ENCODE results near the gene DTWD2. TPM values are rescaled to one million over a fixed set of nuclear protein-coding genes. Genes with fewer than 3 reads are reported as not detected.
"Not testable (repeated sequence)": the region's sequence is repeated elsewhere in the genome, so short reads cannot be mapped to it uniquely, and the experiment has no call there.

The DTWD2 gene
- total RNA-seq, 2 donors from 2014 or later = 8.4 to 10.5 TPM

DNA sequence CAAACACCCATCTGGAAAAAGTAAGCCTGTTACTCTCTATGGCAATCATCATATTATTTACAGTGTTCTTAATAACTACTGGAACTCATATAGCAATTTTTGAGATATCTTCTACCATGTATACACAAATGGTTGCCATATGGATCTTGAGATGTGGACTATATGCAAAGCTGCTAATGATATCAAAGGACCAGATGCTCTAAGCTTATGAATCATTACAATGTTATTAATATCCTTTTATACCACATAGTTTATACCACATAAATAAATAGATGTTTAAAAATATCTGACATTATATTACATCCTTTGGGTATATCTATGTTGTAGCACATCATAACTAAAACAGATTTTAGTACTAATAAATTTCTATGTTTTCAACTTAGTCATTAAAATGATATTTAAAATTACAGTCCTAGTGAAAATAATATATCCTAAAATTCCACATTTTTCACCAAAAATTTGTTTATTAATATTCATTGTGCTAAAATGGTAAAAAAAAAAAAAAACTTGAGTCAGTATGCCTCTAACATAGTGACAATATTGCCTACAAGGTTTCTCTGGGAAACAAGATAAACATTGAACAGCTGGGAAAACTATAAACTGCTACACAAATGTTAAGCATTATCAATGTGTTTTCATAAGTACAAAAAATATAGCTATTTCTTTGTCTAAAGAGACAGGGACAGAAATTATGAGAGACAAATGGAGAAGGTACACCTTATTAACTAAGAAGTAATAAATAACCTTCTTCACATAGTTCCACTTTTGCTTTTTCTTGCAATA, 85.5 kb downstream of the DTWD2 start:
- DNase-seq (no peak), ATAC-seq (no peak)
- intact Hi-C loops (cut with DNase I) = no loop called here

DNA sequence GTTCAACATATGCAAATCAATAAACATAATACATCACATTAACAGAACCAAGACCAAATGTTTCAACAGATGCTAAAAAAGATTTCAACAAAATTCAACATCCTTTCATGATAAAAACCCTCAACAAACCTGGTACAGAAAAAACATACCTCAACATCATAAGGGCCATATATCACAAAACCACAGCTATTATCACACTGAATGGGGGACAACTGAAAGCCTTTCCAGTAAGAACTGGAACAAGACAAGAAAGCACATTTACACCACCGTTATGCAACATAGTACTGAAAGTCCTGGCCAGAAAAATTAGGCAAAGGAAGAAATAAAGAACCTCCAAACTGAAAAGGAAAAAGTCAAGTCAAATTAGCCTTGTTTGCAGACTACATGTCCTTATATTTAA, 93.6 kb downstream of the DTWD2 start:
- DNase-seq (no peak), ATAC-seq (no peak)
- intact Hi-C loops (cut with DNase I) = no loop called here

DNA sequence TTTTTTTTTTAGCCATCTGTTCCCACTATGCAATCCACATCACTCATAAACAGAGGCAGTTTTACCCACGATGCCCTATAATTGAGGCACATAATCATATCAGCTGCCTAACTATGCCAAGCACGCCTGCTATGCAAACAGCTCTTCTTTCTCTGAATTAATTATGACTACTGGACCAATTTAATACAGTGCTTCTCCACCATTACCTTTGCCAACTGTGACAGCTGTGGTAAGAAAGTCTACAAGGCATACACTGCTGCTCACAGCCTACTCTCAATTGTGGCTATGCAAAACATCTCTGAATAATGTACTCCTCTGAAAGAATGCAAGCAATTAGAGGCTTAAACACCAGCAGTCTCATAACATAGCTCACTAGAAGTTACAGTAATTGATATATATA, 97.1 kb downstream of the DTWD2 start:
- peak; percentile 33 to 73 for ATAC-seq
- intact Hi-C loops (cut with DNase I) = no loop called here

DNA sequence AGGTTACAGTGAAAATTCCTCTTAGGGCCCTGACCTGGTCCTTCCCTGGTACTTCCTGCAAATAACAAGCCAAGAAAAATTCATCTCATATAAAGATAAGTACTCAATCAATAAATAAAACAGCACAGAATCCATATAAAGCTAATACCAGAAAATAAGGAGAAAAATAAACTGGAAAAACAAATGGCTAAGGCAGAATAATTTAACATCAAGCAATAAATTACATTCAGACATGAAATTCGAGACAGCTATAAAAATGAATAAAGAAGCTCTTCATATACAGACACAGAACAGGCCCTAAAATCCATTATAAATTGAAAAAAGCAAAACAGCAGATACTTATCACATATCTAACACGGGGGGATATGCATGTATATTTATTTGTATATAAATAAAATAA, 99.2 kb downstream of the DTWD2 start:
- intact Hi-C loops (cut with DNase I) = no loop called here
- no peak for ATAC-seq
- DNase-seq = no peak

More for the DNA sequence above, 97.1 kb downstream of the DTWD2 start:
- DNase-seq = no peak

DNA sequence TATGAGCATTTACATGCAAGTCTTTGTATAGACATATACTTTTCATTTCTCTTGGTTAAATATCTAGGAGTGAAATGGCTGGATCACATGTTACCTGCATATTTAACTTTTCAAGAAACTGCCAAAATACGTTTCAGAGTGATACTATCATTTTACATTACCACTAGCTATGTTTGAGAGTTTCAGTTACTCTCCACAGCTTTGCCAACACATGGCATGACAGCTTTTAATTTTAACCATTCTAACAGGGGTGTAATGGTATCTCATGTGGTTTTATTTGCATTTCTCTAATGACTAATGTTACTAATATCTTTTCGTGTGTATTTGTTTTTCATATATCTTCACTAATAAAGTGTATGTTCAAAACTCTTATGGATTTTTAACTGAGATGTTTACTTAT, 99.8 kb downstream of the DTWD2 start:
- DNase-seq (no peak), ATAC-seq (no peak)
- intact Hi-C loops (cut with DNase I) = no loop called here

DNA sequence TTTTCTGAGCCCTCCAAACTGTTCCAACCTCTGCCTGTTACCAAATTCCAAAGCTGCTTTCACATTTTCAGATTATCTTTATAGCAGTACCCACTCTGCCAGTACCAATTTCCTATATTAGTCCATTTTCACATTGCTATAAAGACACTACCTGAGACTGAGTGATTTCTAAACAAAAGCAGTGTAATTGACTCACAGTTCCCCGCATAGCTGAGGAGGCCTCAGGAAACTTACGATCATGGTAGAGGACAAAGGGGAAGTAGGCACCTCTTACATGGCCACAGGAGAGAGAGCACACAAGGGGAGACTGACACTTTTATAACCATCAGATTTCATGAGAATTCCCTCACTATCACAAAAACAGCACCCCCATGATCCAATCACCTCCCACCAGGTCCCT, 105.0 kb downstream of the DTWD2 start:
- ATAC-seq (no peak), DNase-seq (no peak)
- intact Hi-C loops (cut with DNase I) = no loop called here

DNA sequence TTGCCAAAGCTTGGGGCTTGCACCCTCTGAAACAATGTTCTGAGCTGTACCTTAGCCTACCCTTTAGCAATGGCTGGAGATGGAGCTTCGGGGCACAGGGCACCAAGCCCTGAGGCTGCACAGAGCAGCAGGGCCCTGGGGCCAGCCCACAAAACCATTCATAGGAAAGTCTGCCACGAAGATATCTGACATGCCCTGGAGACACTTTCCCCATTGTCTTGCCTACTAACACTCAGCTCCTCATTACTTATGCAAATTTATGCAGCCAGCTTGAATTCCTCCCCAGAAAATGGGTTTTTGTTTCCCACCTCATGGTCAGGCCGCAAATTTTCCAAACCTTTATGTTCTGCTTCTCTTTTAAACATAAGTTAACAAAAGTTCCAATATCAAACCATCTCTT, 105.7 kb downstream of the DTWD2 start:
- ATAC-seq (no peak), DNase-seq (no peak)
- intact Hi-C loops (cut with DNase I) = no loop called here

DNA sequence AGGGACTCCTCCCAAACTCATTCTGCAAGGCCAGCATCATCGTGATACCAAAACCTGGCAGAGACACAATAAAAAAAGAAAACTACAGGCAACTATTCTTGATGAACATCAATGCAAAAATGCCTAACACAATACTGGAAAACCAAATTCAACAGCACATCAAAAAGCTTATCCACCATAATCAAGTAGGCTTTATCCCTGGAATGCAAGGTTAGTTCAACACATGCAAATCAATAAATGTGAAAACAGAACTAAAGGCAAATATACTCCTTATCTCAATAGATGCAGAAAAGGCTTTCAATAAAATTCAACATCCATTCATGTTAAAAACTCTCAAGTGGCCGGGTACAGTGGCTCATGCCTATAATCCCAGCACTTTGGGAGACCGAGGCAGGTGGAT, 111.5 kb downstream of the DTWD2 start:
- DNase-seq; ATAC-seq; intact Hi-C loops (cut with DNase I): not testable (repeated sequence)

DNA sequence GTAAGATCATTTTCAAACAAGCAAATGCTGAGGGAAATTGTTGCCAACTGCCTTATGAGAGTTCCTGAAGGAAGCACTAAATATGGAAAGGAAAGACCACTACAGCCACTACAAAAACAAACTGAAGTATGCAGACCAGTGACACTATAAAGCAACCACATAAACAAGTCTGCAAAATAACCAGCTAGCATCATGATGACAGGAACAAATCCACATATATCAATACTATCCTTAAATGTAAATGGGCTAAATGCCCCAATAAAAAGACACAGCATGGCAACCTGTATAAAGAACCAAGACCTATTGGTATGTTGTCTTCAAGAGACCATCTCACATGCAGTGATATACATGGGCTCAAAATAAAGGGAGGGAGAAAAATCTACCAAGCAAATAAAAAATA, 113.2 kb downstream of the DTWD2 start:
- intact Hi-C loops (cut with DNase I) = no loop called here
- DNase-seq = no peak
- no peak for ATAC-seq

DNA sequence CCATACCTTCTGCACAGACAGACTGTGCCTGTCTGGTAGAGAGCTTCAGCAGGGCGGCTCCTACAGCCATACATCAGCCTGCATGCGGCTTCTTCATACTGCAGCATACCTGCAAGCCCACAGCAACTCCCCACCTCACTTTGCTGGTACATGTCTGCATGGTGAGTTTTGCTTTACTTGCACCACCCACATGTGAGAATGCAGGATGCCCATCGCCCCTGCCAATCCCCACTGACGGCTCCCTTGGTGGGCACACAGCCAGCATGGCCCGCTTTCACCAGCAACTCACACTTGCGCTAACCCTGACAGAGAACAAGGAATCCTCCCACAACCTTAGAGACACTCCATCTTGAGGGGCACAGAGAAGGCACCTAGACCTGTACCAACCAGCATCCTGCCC, 114.9 kb downstream of the DTWD2 start:
- intact Hi-C loops (cut with DNase I) = no loop called here
- ATAC-seq (no peak), DNase-seq (no peak)

DNA sequence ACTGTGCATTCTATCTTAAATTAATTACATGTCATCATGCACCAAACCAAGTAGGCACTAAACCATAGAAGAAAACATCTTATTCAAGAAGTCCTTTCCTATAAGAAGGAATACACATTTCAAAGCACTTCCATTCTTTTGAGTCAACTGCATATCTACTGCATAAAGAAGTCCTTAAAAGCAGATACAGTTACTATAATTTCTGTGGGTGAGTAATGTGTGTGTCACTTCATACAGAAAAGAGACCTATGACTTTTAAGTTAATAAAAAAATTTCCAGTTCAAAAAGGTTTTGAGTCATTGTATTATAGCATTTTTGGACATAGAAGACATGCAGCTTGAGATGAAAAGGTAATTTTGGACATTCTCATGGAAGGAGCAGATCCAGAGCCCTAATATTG, 125.0 kb downstream of the DTWD2 start:
- ATAC-seq (no peak), DNase-seq (no peak)
- intact Hi-C loops (cut with DNase I) = no loop called here

DNA sequence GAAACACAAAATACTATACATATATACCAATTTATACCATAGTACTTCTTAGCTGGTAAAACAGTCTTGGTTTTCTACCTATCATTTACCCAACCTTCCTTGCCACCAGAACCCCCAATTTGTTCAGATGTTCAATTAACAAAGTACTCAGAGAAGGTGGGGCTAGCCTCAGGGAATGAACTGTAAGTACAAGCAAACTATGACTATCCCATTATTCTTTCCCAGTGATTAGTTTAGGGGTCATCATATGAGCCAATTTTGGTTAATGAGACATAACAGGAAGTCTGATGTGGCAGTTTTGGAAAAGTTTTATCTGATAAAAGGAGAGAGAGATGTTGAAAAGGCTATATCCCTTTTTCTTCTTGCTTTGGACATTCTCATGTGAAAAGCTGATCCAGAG, 125.8 kb downstream of the DTWD2 start:
- ATAC-seq (no peak), DNase-seq (no peak)
- intact Hi-C loops (cut with DNase I) = no loop called here

DNA sequence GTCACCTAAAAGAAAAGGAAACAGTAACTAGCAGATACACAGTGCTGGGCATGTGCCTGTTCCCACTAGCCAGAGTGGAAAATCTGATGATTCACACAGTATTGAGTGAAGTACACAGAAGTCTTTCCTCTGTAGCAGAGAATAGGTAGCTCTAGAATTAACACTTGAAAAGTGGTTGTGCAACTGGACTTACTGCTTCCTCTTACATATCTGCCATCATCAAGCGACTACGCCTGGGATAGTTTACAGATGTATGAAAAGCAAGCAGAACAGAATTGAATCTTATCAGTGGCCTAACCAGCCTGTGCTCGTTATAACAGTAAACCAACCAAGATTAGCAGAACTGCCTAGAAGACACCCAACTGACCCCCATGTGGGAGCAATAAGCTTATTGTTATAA, 130.6 kb downstream of the DTWD2 start:
- no peak for DNase-seq
- intact Hi-C loops (cut with DNase I) = no loop called here
- ATAC-seq = no peak

DNA sequence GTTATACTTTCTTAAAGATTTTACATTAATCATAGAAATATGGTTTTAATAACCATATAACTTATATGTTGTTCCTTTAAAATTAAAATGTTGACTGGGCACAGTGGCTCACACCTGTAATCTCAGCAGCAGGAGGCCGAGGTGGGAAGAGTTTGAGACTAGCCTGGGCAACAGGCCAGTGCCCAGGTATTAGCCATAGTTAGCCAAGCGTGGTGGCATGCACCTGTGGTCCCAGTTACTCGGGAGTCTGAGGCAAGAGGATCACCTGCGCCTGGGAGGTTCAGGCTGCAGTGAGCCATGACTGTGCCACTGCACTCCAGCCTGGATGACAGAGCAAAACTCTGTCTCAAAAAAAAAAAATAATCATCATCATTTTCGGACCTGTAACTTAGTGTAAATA, 133.5 kb downstream of the DTWD2 start:
- DNase-seq (no peak), ATAC-seq (no peak)
- intact Hi-C loops (cut with DNase I) = no loop called here

DNA sequence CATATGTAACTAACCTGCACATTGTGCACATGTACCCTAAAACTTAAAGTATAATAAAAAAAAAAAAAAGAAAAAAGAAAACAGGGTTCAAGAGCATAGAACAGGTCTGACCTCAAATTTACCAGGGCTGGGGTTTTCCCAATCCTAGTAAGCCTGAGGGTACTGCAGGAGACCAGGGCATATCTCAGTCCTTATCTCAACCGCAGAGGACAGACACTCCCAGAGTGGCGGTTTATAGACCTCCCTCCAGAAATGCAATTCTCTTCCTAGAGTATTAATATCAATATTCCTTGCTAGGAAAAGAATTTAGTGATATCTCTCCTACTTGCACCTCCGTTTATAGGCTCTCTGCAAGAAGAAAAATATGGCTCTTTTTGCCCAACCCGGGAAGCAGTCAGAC, 136.6 kb downstream of the DTWD2 start:
- ATAC-seq; DNase-seq; intact Hi-C loops (cut with DNase I): not testable (repeated sequence)

DNA sequence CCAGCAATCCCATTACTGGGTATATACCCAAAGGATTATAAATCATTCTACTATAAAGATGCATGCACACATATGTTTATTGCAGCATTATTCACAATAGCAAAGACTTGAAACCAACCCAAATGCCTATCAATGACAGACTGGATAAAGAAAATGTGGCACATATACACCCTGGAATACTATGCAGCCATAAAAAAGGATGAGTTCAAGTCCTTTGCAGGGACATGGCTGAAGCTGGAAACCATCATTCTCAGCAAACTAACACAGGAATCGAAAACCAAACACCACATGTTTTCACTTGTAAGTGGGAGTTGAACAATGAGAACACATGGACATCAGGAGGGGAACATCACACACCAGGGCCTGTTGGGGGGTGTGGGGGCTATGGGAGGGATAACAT, 138.8 kb downstream of the DTWD2 start:
- ATAC-seq; DNase-seq; intact Hi-C loops (cut with DNase I): not testable (repeated sequence)

DNA sequence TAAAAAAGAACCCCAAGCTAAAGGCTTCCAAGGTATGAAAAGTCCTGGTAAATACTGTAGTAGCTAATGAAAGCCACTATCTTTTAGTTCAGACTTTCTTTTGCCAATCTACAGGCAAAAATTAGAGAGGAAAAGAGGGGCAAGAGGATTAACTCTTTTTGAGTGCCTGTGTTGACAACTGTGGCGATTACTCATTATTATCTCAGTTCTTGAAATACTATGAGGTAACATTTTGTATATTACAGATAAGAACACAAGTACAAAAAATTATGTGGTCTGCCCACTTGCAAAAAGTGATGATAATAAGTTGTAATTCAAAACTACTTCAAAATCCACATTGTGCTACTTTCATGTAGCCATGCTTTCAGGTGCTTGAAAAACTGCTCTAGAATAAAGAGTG, 144.0 kb downstream of the DTWD2 start:
- intact Hi-C loops (cut with DNase I) = no loop called here
- DNase-seq (no peak), ATAC-seq (peak in 1 of 2 donors; percentile 38)

DNA sequence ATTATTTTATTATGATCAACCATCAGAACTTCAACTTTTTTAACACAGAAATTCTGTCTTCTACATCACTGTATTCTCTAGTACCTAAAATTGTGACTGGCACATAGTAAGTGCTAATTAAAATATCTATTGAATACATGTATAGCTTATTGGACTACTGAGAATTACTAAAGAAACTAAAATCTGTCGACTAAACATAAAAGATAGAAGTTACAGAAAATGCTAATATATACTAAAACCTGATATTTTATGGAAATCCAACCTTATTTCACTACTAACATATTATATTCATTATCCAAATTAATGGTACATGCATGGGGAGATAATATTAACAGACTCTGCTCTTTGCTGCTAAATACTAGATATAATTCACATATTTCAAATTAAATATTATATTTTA, 153.6 kb downstream of the DTWD2 start:
- intact Hi-C loops (cut with DNase I) = no loop called here
- ATAC-seq (no peak), DNase-seq (no peak)

DNA sequence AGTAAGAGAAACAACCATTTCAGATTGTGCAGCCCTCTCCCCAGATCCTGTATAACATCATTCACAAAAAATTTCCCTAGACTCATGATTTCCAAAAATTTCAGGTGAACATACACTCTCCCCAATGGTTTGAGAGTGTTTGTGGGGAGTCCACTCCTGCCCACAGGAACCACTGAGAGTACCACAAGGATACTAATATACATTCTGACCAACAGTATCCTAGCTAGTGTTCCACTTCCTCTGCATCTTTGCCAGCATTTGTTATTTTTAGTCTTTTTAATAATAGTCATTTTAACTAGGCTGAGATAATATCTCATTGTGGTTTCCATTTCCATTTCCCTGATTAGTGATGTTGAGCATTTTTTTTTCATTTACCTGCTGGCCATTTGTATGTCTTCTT, 155.4 kb downstream of the DTWD2 start:
- no peak for ATAC-seq
- intact Hi-C loops (cut with DNase I) = no loop called here

DNA sequence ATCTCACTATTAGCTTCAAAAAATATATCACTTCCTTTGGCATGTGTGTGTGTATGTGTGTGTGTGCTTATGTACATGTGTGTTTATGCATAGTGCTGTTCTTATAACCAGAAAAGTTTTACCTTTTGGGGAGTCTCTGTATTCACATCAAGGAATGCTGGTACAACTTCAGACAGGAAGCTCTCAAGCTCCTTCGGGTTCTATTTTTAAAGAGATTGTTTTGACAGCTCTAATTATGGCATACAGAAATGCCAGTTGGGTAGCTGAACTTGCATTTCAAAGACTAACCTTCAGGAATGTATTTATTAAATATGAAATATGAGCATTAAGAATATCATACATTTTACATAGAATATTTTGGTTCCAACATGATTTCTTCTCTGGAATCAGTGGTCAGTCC, 163.1 kb downstream of the DTWD2 start:
- no peak for DNase-seq
- ATAC-seq = no peak
- intact Hi-C loops (cut with DNase I) = no loop called here

More for the DNA sequence above, 155.4 kb downstream of the DTWD2 start:
- DNase-seq = no peak

DNA sequence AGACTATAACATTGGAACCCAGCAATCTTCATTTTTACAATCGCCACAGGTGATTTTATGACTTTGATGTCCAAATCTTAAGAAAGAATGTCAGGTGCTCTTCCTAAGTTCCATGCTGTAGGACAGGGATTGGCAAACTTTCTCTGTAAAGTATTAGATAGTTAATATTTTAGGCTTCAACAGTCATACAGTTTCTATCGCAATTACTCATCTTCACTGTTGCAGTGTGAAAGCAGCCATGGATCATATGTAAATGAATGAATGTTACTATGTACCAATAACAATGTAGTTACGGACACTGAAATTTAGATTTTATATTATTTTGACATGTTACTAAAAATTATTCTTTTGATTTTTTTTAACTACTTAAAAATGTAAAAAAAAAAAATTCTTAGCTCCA, 169.7 kb downstream of the DTWD2 start:
- DNase-seq = no peak
- ATAC-seq = no peak
- intact Hi-C loops (cut with DNase I) = no loop called here

DNA sequence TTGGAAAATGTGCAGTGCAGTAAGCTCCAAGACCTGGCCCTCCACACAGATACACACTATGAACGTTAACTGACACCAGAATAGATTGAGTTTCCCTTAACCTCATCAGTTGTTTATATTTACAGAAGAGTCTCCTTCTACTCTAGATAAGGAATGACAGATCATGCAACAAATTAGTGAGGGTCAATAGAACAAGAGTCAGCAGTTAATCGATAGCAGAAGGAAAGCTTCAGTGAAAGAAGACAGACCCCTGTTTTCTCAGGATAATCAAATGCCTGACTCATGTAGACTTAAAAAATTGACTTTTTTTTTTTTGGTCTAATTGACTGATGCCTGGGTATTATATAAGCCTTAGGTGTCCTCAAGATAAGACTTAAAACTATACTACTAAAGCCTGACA, 179.9 kb downstream of the DTWD2 start:
- no peak for ATAC-seq
- DNase-seq = no peak
- intact Hi-C loops (cut with DNase I) = no loop called here
